HCT116 (cell line): ENCODE results near the gene LAMA1.
A peak's percentile ranks its signal among the peaks of the same experiment; 100 is the strongest.

Source experiments
- POLR2AphosphoS5 ChIP-seq: IDR thresholded peaks from 2 replicates; pipeline ENCODE4 v1.6.1; 2011; ENCODE audit warnings: mild to moderate bottlenecking, low read depth, low read length, moderate library complexity
- YY1 ChIP-seq: IDR thresholded peaks from 2 replicates; pipeline ENCODE4 v1.6.1; 2011; ENCODE audit warnings: low read length, low read depth, moderate library complexity, mild to moderate bottlenecking; ENCODE audit not compliant: insufficient replicate concordance; ENCODE audit errors: extremely low read depth
- TF ChIP-seq, protein P1 (sequence below), 3 experiments: fragments of 200-600 bp in 1 of 3; sonication (generic) in 1 of 3; IDR thresholded peaks in 2 of 3; conservative IDR thresholded peaks in 1 of 3; 2 replicates each; pipeline ENCODE4 v1.5.1; 2012 to 2017; ENCODE audit warnings: low read depth in 2 of 3, low read length in 2 of 3, antibody characterized with exemption in 1 of 3, borderline replicate concordance in 1 of 3, control low read depth in 1 of 3, mild to moderate bottlenecking in 1 of 3, mixed read lengths in 1 of 3, mixed run types in 1 of 3, moderate library complexity in 1 of 3; ENCODE audit not compliant: insufficient read depth in 1 of 3
- TF ChIP-seq, protein P2 (sequence below): IDR thresholded peaks from 2 replicates; pipeline ENCODE4 v1.6.1; 2012

DNA sequence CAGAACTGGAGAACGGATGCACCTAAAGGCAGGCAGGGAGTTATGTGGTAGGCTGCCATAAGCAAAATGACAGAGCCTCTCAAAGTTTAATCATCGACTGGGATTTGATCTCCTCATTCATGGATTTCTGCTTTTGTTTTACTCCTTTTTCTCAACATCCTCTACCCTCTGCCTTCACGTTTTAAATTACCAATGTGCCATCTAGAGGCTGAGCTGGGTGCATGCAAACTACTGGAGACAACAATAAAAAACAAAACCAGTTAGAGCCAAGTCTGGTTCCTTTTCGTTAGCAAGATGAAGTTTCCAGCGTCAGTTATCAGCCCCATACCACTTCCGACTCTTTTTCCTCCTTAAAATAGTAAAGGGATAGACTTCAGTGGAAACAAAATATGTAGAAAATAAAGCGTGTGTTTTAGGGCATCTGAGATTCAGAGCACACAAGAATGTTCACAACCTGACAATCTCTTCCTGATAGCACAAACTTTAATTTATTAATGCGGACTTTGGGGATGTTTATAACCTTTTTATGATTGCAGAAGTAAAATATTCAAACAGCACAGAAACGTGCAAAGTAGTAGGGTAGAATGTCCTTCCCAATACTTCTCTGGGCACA is 117.0 kb downstream of the LAMA1 start:
- TF ChIP-seq, protein P1, sequence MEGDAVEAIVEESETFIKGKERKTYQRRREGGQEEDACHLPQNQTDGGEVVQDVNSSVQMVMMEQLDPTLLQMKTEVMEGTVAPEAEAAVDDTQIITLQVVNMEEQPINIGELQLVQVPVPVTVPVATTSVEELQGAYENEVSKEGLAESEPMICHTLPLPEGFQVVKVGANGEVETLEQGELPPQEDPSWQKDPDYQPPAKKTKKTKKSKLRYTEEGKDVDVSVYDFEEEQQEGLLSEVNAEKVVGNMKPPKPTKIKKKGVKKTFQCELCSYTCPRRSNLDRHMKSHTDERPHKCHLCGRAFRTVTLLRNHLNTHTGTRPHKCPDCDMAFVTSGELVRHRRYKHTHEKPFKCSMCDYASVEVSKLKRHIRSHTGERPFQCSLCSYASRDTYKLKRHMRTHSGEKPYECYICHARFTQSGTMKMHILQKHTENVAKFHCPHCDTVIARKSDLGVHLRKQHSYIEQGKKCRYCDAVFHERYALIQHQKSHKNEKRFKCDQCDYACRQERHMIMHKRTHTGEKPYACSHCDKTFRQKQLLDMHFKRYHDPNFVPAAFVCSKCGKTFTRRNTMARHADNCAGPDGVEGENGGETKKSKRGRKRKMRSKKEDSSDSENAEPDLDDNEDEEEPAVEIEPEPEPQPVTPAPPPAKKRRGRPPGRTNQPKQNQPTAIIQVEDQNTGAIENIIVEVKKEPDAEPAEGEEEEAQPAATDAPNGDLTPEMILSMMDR (IDR thresholded peaks at IDR 0.05 in 2 of 3, conservative IDR thresholded peaks at IDR 0.05 in 1 of 3; ENCODE audit: borderline replicate concordance in 1 of 3, insufficient read depth in 1 of 3, low read depth in 2 of 3, low read length in 2 of 3) = 0 out of 6 replicates have a peak, but pooled peaks of 1 of the 3 experiments have one; percentile 11
- TF ChIP-seq YY1 = no peak
- TF ChIP-seq, protein P2, sequence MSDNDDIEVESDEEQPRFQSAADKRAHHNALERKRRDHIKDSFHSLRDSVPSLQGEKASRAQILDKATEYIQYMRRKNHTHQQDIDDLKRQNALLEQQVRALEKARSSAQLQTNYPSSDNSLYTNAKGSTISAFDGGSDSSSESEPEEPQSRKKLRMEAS = no peak
- TF ChIP-seq POLR2AphosphoS5 = no peak
